OCI-LY3 (cell line): ENCODE data around the gene TMC5.
"Not testable (repeated sequence)": the region's sequence is repeated elsewhere in the genome, so short reads cannot be mapped to it uniquely, and the experiment has no call there.

Source experiments
- H2AFZ ChIP-seq: fragments of 200-600, 300-600 bp; shearing (Covaris generic); 2 replicates; pipeline ENCODE4 v1.6.0; 2014; ENCODE audit warnings: antibody characterized with exemption, low read depth, low read length
- H3K27ac ChIP-seq: fragments of 200-600, 300-600 bp; sonication (generic); 2 replicates; pipeline ENCODE4 v1.5.1; 2014; ENCODE audit warnings: mild to moderate bottlenecking, low read length, moderate library complexity, mixed read lengths
- H3K27me3 ChIP-seq: fragments of 200-600, 300-600 bp; sonication (generic); 2 replicates; pipeline ENCODE4 v1.6.1; 2014; ENCODE audit warnings: low read depth, low read length, mixed read lengths
- H3K36me3 ChIP-seq: fragments of 200-600, 300-600 bp; sonication (generic); replicated peaks from 2 replicates; pipeline ENCODE3; 2014; ENCODE audit warnings: low read depth, low read length, mixed read lengths
- H3K4me1 ChIP-seq: fragments of 300-600, 200-600 bp; sonication (generic); 2 replicates; pipeline ENCODE4 v1.6.1; 2014; ENCODE audit warnings: low read length, mixed read lengths
- H3K4me2 ChIP-seq: fragments of 200-600, 300-600 bp; sonication (generic); 2 replicates; pipeline ENCODE4 v1.6.1; 2014; ENCODE audit warnings: low read length, mixed read lengths
- H3K4me3 ChIP-seq: fragments of 300-600, 200-600 bp; sonication (generic); 2 replicates; pipeline ENCODE4 v1.5.1; 2014; ENCODE audit warnings: antibody characterized with exemption, mild to moderate bottlenecking, low read length, moderate library complexity
- H3K79me2 ChIP-seq: fragments of 300-600, 200-600 bp; shearing (Covaris generic); 2 replicates; pipeline ENCODE4 v1.6.1; 2014; ENCODE audit warnings: mild to moderate bottlenecking, low read length, mixed read lengths
- H3K9ac ChIP-seq: fragments of 300-600, 200-600 bp; shearing (Covaris generic); 2 replicates; pipeline ENCODE4 v1.6.0; 2014; ENCODE audit warnings: mild to moderate bottlenecking, low read length, moderate library complexity
- H3K9me3 ChIP-seq: fragments of 200-600, 300-600 bp; shearing (Covaris generic); 2 replicates; pipeline ENCODE4 v1.6.1; 2014; ENCODE audit warnings: low read length, mixed read lengths; ENCODE audit not compliant: insufficient read depth
- H4K20me1 ChIP-seq: fragments of 200-600, 300-600 bp; sonication (generic); 2 replicates; pipeline ENCODE4 v1.6.1; 2016; ENCODE audit warnings: low read length, mixed read lengths; ENCODE audit not compliant: insufficient read depth
- CTCF ChIP-seq: fragments of 200-600, 300-600 bp; sonication (generic); IDR thresholded peaks from 2 replicates; pipeline ENCODE4 v1.5.1; 2014; ENCODE audit warnings: antibody characterized with exemption, low read length, low read depth
- EZH2phosphoT487 ChIP-seq: fragments of 200-600 bp; shearing (Covaris generic); IDR thresholded peaks from 2 replicates; pipeline ENCODE4 v1.6.1; 2018; ENCODE audit warnings: antibody characterized with exemption, mixed run types, low read depth

Gene TMC5

GRCh38 chr16:19417640-19418039, at the start of gene TMC5:
Gene TMC5 (plus strand): TSS chr16:19417883. CDS start chr16:19440039, 22,156 bp downstream.
- Histone ChIP-seq H2AFZ (no peak within 1 kb of the TSS), H3K36me3 (peaks cover 5% of the 10 kb centered on the region), H3K4me3 (no peak within 1 kb of the TSS), H3K27me3 (no peaks in the 10 kb centered on the region), H3K79me2 (no peaks in the 10 kb centered on the region), H3K4me1 (no peaks in the 10 kb centered on the region), H3K9me3 (no peaks in the 10 kb centered on the region), H3K4me2 (no peak within 1 kb of the TSS), H3K9ac (no peak within 1 kb of the TSS), H4K20me1 (no peaks in the 10 kb centered on the region), H3K27ac (no peak within 1 kb of the TSS)
- TF ChIP-seq EZH2phosphoT487 (no peak), CTCF (no peak)

- H3K4me2 ChIP-seq, H3K4me1 ChIP-seq, H4K20me1 ChIP-seq, H3K36me3 ChIP-seq, H3K9ac ChIP-seq, H3K27me3 ChIP-seq, H3K79me2 ChIP-seq, H3K4me3 ChIP-seq, H3K9me3 ChIP-seq, H2AFZ ChIP-seq, H3K27ac ChIP-seq: not testable (repeated sequence)
Measured at GRCh38 chr16:19372541-19372940, 45.1 kb upstream of the TMC5 start.

- no peaks in the 10 kb centered on the region for H3K9me3 ChIP-seq
- H3K79me2 ChIP-seq = no peaks in the 10 kb centered on the region
- no peaks in the 10 kb centered on the region for H4K20me1 ChIP-seq
- TF ChIP-seq EZH2phosphoT487 (no peak), CTCF (no peak)
- H3K4me2 ChIP-seq = no peak overlapping the region
- H2AFZ ChIP-seq = no peak overlapping the region
- no peak overlapping the region for H3K4me3 ChIP-seq
- H3K4me1 ChIP-seq = no peaks in the 10 kb centered on the region
- H3K36me3 ChIP-seq = no peaks in the 10 kb centered on the region
- H3K27me3 ChIP-seq = no peaks in the 10 kb centered on the region
- no peak overlapping the region for H3K9ac ChIP-seq
- H3K27ac ChIP-seq = no peak overlapping the region
Measured at GRCh38 chr16:19374402-19374801, 43.3 kb upstream of the TMC5 start.

GRCh38 chr16:19375561-19376158, 42.0 kb upstream of the TMC5 start:
- H4K20me1 ChIP-seq = no peaks in the 10 kb centered on the region
- no peak overlapping the region for H3K4me3 ChIP-seq
- peaks cover 12% of the 10 kb centered on the region for H3K4me1 ChIP-seq
- H3K4me2 ChIP-seq = no peak overlapping the region
- peak; percentile 94 for TF ChIP-seq CTCF
- no peak for TF ChIP-seq EZH2phosphoT487
- H3K27ac ChIP-seq = no peak overlapping the region
- no peaks in the 10 kb centered on the region for H3K79me2 ChIP-seq
- H3K27me3 ChIP-seq = no peaks in the 10 kb centered on the region
- no peaks in the 10 kb centered on the region for H3K9me3 ChIP-seq
- H3K9ac ChIP-seq = no peak overlapping the region
- H3K36me3 ChIP-seq = no peaks in the 10 kb centered on the region
- H2AFZ ChIP-seq = peak overlapping the region; percentile 38; the same call in 1 of the 2 replicates

GRCh38 chr16:19377864-19378263, 39.8 kb upstream of the TMC5 start:
- H2AFZ ChIP-seq = no peak overlapping the region
- no peak overlapping the region for H3K9ac ChIP-seq
- H3K27me3 ChIP-seq = no peaks in the 10 kb centered on the region
- no peaks in the 10 kb centered on the region for H3K36me3 ChIP-seq
- H3K27ac ChIP-seq = no peak overlapping the region
- H4K20me1 ChIP-seq = no peaks in the 10 kb centered on the region
- H3K4me1 ChIP-seq = peaks cover 13% of the 10 kb centered on the region
- no peak overlapping the region for H3K4me2 ChIP-seq
- TF ChIP-seq EZH2phosphoT487 = no peak
- TF ChIP-seq CTCF = no peak
- H3K79me2 ChIP-seq = no peaks in the 10 kb centered on the region
- no peak overlapping the region for H3K4me3 ChIP-seq
- no peaks in the 10 kb centered on the region for H3K9me3 ChIP-seq
